ENCODE results near the gene LIF.
"Not testable (repeated sequence)": the region's sequence is repeated elsewhere in the genome, so short reads cannot be mapped to it uniquely, and the experiment has no call there.

- not testable (repeated sequence) for TF ChIP-seq CTCF (IDR thresholded peaks at IDR 0.05); ZFX (IDR thresholded peaks at IDR 0.05; ENCODE audit: borderline replicate concordance)
Observed at GRCh38 chr22:30234325-30234724, 12.2 kb downstream of the LIF start.

Data from 22Rv1 (cell line).